ENCODE data around the gene OCA2. TPM values are rescaled to one million over a fixed set of nuclear protein-coding genes. Genes with fewer than 3 reads are reported as not detected.

OCA2 gene
- total RNA-seq, 1 experiment from 2014 or later: 0.09 TPM

DNA sequence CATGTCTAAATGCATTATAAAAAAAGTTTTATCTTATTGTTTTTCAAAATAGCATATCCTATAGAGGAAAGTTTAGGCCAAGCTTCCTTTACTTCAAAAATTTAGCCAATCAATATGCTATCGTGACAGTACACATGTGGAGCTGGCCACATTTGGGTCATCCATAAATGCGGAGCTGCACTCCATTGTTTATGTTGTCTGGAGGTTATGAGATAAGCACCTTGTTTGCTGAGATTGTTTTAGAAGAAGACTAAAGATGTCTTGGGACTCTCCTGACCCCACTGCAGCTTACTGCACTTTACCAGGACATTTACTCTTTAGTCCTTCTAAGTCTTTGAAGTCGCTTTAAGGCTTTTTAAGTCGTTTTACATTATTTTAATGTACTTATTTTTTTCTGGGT lies 265.9 kb downstream of the OCA2 start:
- no TSS peak for BruUV-seq (replicated peaks)
- POLR2A ChIA-PET (ENCODE audit: low non-redundant PET): no interaction called here
- intact Hi-C loops (cut with micrococcal nuclease; ENCODE audit: unreplicated experiment): no loop called here
- peaks cover 47% of the 10 kb centered on the region for H3K9me3 ChIP-seq (ENCODE audit: low read depth, low read length, poor library complexity, severe bottlenecking)
- no peak overlapping the region for H3K27ac ChIP-seq (ENCODE audit: low read depth, low read length, poor library complexity, severe bottlenecking)
- no peak overlapping the region for H3K4me3 ChIP-seq (ENCODE audit: low read depth, low read length, poor library complexity, severe bottlenecking)
- H3K4me1 ChIP-seq (ENCODE audit: insufficient read depth, low read length, poor library complexity, severe bottlenecking): no peaks in the 10 kb centered on the region
- CTCF ChIA-PET: no interaction called here
- no peaks in the 10 kb centered on the region for H3K27me3 ChIP-seq (replicated peaks; ENCODE audit: insufficient read depth, low read depth, low read length, poor library complexity)
- no peaks in the 10 kb centered on the region for H3K36me3 ChIP-seq (ENCODE audit: insufficient read depth, low read length, poor library complexity, severe bottlenecking)
- TF ChIP-seq, protein P1, sequence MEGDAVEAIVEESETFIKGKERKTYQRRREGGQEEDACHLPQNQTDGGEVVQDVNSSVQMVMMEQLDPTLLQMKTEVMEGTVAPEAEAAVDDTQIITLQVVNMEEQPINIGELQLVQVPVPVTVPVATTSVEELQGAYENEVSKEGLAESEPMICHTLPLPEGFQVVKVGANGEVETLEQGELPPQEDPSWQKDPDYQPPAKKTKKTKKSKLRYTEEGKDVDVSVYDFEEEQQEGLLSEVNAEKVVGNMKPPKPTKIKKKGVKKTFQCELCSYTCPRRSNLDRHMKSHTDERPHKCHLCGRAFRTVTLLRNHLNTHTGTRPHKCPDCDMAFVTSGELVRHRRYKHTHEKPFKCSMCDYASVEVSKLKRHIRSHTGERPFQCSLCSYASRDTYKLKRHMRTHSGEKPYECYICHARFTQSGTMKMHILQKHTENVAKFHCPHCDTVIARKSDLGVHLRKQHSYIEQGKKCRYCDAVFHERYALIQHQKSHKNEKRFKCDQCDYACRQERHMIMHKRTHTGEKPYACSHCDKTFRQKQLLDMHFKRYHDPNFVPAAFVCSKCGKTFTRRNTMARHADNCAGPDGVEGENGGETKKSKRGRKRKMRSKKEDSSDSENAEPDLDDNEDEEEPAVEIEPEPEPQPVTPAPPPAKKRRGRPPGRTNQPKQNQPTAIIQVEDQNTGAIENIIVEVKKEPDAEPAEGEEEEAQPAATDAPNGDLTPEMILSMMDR (conservative IDR thresholded peaks at IDR 0.05; ENCODE audit: low read depth, low read length): no peak
- TF ChIP-seq EZH2 (IDR thresholded peaks at IDR 0.05; ENCODE audit: borderline replicate concordance, low read depth, low read length, poor library complexity, severe bottlenecking): no peak
- no peak for DNase-seq (ENCODE audit: low spot score)

DNA sequence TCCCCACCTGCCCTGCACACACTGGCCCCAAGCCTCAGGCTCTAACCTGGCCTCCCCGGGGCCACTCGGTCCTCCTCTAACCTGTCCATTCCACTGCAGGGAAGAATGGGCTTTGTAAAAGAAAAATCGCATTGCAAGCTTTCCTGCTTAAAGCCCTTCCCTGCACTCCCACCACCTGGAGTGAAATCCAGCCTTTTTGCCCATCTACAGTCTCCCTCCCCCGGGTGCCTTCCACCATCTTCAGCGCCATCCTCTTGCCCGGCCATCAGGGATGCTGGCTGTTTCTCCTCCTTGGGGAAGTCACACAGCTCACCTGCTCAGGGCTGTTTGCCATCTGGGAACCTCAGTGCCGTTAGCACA lies 266.9 kb downstream of the OCA2 start:
- no peak for DNase-seq (ENCODE audit: low spot score)
- H3K4me3 ChIP-seq (ENCODE audit: low read depth, low read length, poor library complexity, severe bottlenecking): no peak overlapping the region
- H3K9me3 ChIP-seq (ENCODE audit: low read depth, low read length, poor library complexity, severe bottlenecking): peaks cover 39% of the 10 kb centered on the region
- no peak overlapping the region for H3K27ac ChIP-seq (ENCODE audit: low read depth, low read length, poor library complexity, severe bottlenecking)
- intact Hi-C loops (cut with micrococcal nuclease; ENCODE audit: unreplicated experiment): no loop called here
- POLR2A ChIA-PET (ENCODE audit: low non-redundant PET): no interaction called here
- CTCF ChIA-PET: no interaction called here
- H3K4me1 ChIP-seq (ENCODE audit: insufficient read depth, low read length, poor library complexity, severe bottlenecking): no peaks in the 10 kb centered on the region
- H3K36me3 ChIP-seq (ENCODE audit: insufficient read depth, low read length, poor library complexity, severe bottlenecking): no peaks in the 10 kb centered on the region
- no peaks in the 10 kb centered on the region for H3K27me3 ChIP-seq (replicated peaks; ENCODE audit: insufficient read depth, low read depth, low read length, poor library complexity)
- TF ChIP-seq, protein P1 (conservative IDR thresholded peaks at IDR 0.05; ENCODE audit: low read depth, low read length): no peak
- TF ChIP-seq EZH2 (IDR thresholded peaks at IDR 0.05; ENCODE audit: borderline replicate concordance, low read depth, low read length, poor library complexity, severe bottlenecking): no peak
- BruUV-seq (replicated peaks): no TSS peak

DNA sequence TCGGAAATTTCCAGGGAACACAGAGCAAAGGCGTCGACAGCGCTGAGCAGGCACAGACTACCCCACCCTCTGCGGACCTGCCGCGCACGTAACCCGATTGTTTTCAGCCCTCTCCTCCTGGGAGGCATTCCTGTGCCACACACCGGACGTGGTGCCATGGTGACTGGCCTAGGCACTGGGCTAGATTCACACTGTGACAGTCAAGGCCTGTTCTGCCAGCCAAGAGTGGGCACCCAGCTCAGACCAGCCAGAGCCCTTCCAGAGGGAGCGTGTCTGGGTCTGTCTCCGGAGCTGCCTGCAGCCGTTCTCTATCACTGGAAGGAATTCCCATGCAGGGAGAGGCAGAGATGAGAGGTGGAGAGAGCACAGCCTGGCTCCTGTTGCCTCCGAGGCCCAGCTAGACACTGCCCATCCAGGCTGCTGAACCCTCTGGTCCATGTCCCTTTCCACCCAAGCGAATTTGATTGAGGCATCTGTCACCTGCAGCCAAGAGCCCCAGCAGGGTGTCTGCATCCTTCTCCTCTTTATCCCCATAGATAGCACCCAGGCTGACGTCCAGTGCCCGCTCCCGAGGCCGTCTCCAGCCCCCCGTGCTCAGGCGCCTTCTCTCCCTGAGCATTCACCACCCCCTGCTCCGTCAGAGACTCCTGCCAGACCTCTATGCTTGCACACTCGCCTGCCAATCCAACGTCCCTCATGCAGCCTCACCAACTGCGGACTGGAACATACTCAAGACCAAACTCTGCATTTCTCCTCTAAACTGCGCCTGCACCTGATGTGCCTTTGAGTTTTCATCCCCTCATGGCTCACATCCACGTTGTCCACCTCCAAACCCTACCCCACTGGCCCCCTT lies 267.5 kb downstream of the OCA2 start:
- POLR2A ChIA-PET (ENCODE audit: low non-redundant PET): no interaction called here
- intact Hi-C loops (cut with micrococcal nuclease; ENCODE audit: unreplicated experiment): no loop called here
- no TSS peak for BruUV-seq (replicated peaks)
- no peak for DNase-seq (ENCODE audit: low spot score)
- TF ChIP-seq, protein P1 (conservative IDR thresholded peaks at IDR 0.05; ENCODE audit: low read depth, low read length): no peak
- no peak for TF ChIP-seq EZH2 (IDR thresholded peaks at IDR 0.05; ENCODE audit: borderline replicate concordance, low read depth, low read length, poor library complexity, severe bottlenecking)
- Histone ChIP-seq H3K4me3 (ENCODE audit: low read depth, low read length, poor library complexity, severe bottlenecking) (no peak overlapping the region), H3K4me1 (ENCODE audit: insufficient read depth, low read length, poor library complexity, severe bottlenecking) (no peaks in the 10 kb centered on the region), H3K36me3 (ENCODE audit: insufficient read depth, low read length, poor library complexity, severe bottlenecking) (no peaks in the 10 kb centered on the region), H3K9me3 (ENCODE audit: low read depth, low read length, poor library complexity, severe bottlenecking) (peaks cover 39% of the 10 kb centered on the region), H3K27ac (ENCODE audit: low read depth, low read length, poor library complexity, severe bottlenecking) (no peak overlapping the region), H3K27me3 (replicated peaks; ENCODE audit: insufficient read depth, low read depth, low read length, poor library complexity) (no peaks in the 10 kb centered on the region)
- CTCF ChIA-PET: no interaction called here
